OCI-LY3 (cell line): ENCODE data around the gene FAM107B.

Experiments
- H2AFZ ChIP-seq: fragments of 200-600, 300-600 bp; shearing (Covaris generic); 2 replicates; pipeline ENCODE4 v1.6.0; 2014; ENCODE audit warnings: antibody characterized with exemption, low read depth, low read length
- H3K27ac ChIP-seq: fragments of 200-600, 300-600 bp; sonication (generic); 2 replicates; pipeline ENCODE4 v1.5.1; 2014; ENCODE audit warnings: mild to moderate bottlenecking, low read length, moderate library complexity, mixed read lengths
- H3K27me3 ChIP-seq: fragments of 200-600, 300-600 bp; sonication (generic); 2 replicates; pipeline ENCODE4 v1.6.1; 2014; ENCODE audit warnings: low read depth, low read length, mixed read lengths
- H3K36me3 ChIP-seq: fragments of 200-600, 300-600 bp; sonication (generic); replicated peaks from 2 replicates; pipeline ENCODE3; 2014; ENCODE audit warnings: low read depth, low read length, mixed read lengths
- H3K4me1 ChIP-seq: fragments of 300-600, 200-600 bp; sonication (generic); 2 replicates; pipeline ENCODE4 v1.6.1; 2014; ENCODE audit warnings: low read length, mixed read lengths
- H3K4me2 ChIP-seq: fragments of 200-600, 300-600 bp; sonication (generic); 2 replicates; pipeline ENCODE4 v1.6.1; 2014; ENCODE audit warnings: low read length, mixed read lengths
- H3K4me3 ChIP-seq: fragments of 300-600, 200-600 bp; sonication (generic); 2 replicates; pipeline ENCODE4 v1.5.1; 2014; ENCODE audit warnings: antibody characterized with exemption, mild to moderate bottlenecking, low read length, moderate library complexity
- H3K79me2 ChIP-seq: fragments of 300-600, 200-600 bp; shearing (Covaris generic); 2 replicates; pipeline ENCODE4 v1.6.1; 2014; ENCODE audit warnings: mild to moderate bottlenecking, low read length, mixed read lengths
- H3K9ac ChIP-seq: fragments of 300-600, 200-600 bp; shearing (Covaris generic); 2 replicates; pipeline ENCODE4 v1.6.0; 2014; ENCODE audit warnings: mild to moderate bottlenecking, low read length, moderate library complexity
- H3K9me3 ChIP-seq: fragments of 200-600, 300-600 bp; shearing (Covaris generic); 2 replicates; pipeline ENCODE4 v1.6.1; 2014; ENCODE audit warnings: low read length, mixed read lengths; ENCODE audit not compliant: insufficient read depth
- H4K20me1 ChIP-seq: fragments of 200-600, 300-600 bp; sonication (generic); 2 replicates; pipeline ENCODE4 v1.6.1; 2016; ENCODE audit warnings: low read length, mixed read lengths; ENCODE audit not compliant: insufficient read depth
- CTCF ChIP-seq: fragments of 200-600, 300-600 bp; sonication (generic); IDR thresholded peaks from 2 replicates; pipeline ENCODE4 v1.5.1; 2014; ENCODE audit warnings: antibody characterized with exemption, low read length, low read depth
- EZH2phosphoT487 ChIP-seq: fragments of 200-600 bp; shearing (Covaris generic); IDR thresholded peaks from 2 replicates; pipeline ENCODE4 v1.6.1; 2018; ENCODE audit warnings: antibody characterized with exemption, mixed run types, low read depth

The FAM107B gene

DNA sequence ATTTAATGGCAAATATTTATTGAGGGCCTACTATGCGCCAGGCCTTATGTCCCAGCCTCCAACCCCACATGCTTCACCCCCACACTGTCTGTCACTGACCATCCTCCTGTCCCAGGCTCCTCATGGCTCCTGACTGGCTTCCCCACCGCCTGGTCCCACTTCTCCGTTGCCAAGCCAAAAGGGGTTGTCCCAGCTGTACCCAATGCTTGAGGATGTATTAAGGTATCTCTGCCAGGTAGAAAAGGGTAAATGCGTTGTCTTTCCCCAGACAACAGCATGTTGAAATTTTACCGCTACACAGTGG is 275.1 kb downstream of the FAM107B start:
- H2AFZ ChIP-seq, result no peak overlapping the region
- no peak overlapping the region for H3K27ac ChIP-seq
- no peaks in the 10 kb centered on the region for H3K79me2 ChIP-seq
- H3K4me3 ChIP-seq, result no peak overlapping the region
- no peaks in the 10 kb centered on the region for H4K20me1 ChIP-seq
- no peaks in the 10 kb centered on the region for H3K27me3 ChIP-seq
- TF ChIP-seq EZH2phosphoT487, result no peak
- TF ChIP-seq CTCF, result no peak
- no peak overlapping the region for H3K4me2 ChIP-seq
- peaks cover 18% of the 10 kb centered on the region for H3K4me1 ChIP-seq
- no peak overlapping the region for H3K9ac ChIP-seq
- no peaks in the 10 kb centered on the region for H3K36me3 ChIP-seq
- no peaks in the 10 kb centered on the region for H3K9me3 ChIP-seq

GRCh38 chr10:14498326-14498725 is 276.4 kb downstream of the FAM107B start:
- TF ChIP-seq EZH2phosphoT487 (no peak), CTCF (no peak)
- Histone ChIP-seq H2AFZ (no peak overlapping the region), H3K27me3 (no peaks in the 10 kb centered on the region), H4K20me1 (no peaks in the 10 kb centered on the region), H3K36me3 (no peaks in the 10 kb centered on the region), H3K9ac (no peak overlapping the region), H3K79me2 (no peaks in the 10 kb centered on the region), H3K4me1 (peaks cover 18% of the 10 kb centered on the region), H3K9me3 (no peaks in the 10 kb centered on the region), H3K4me3 (peak overlapping the region; percentile 55; the same call in 1 of the 2 replicates), H3K27ac (no peak overlapping the region), H3K4me2 (peak overlapping the region; percentile 60)

- TF ChIP-seq CTCF (no peak), EZH2phosphoT487 (no peak)
- peaks cover 18% of the 10 kb centered on the region; the same call in 1 of the 2 replicates for H3K27me3 ChIP-seq
- H3K36me3 ChIP-seq, result no peaks in the 10 kb centered on the region
- H3K27ac ChIP-seq, result no peak overlapping the region
- no peak overlapping the region for H2AFZ ChIP-seq
- no peak overlapping the region for H3K9ac ChIP-seq
- H3K4me1 ChIP-seq, result peaks cover 8% of the 10 kb centered on the region; the same call in 1 of the 2 replicates
- no peaks in the 10 kb centered on the region for H3K9me3 ChIP-seq
- no peak overlapping the region for H3K4me3 ChIP-seq
- no peaks in the 10 kb centered on the region for H4K20me1 ChIP-seq
- H3K79me2 ChIP-seq, result no peaks in the 10 kb centered on the region
- no peak overlapping the region for H3K4me2 ChIP-seq
Observed at GRCh38 chr10:14491811-14492210, 282.9 kb downstream of the FAM107B start.

GRCh38 chr10:14489522-14490177 is 285.0 kb downstream of the FAM107B start:
- Histone ChIP-seq H3K4me1 (peaks cover 8% of the 10 kb centered on the region; the same call in 1 of the 2 replicates), H4K20me1 (no peaks in the 10 kb centered on the region), H3K79me2 (no peaks in the 10 kb centered on the region), H2AFZ (no peak overlapping the region), H3K4me3 (no peak overlapping the region), H3K4me2 (no peak overlapping the region), H3K9me3 (no peaks in the 10 kb centered on the region), H3K27ac (no peak overlapping the region), H3K9ac (no peak overlapping the region), H3K27me3 (peaks cover 18% of the 10 kb centered on the region), H3K36me3 (no peaks in the 10 kb centered on the region)
- TF ChIP-seq CTCF, result no peak
- TF ChIP-seq EZH2phosphoT487, result no peak
